Measurements from ENCODE around the gene C2CD2. TPM values are rescaled to one million over a fixed set of nuclear protein-coding genes. Genes with fewer than 3 reads are reported as not detected.

The C2CD2 gene
- total RNA-seq, 2 donors from 2014 or later: 10.4 to 25.4 TPM

GRCh38 chr21:41923186-41923585, 30.6 kb downstream of the C2CD2 start:
- H3K36me3 ChIP-seq (replicated peaks in 1 of 2; ENCODE audit: insufficient read depth in 1 of 2, low read depth in 2 of 2): peaks cover 0 to under 1% of the 10 kb centered on the region in 2 donors
- intact Hi-C loops (cut with DNase I): no loop called here
- H3K27ac ChIP-seq: peak overlapping the region in 2 of 4 donors; percentile 53

GRCh38 chr21:41921021-41921420, 32.8 kb downstream of the C2CD2 start:
- TF ChIP-seq POLR2A (IDR thresholded peaks at IDR 0.05) (no peak), CTCF (IDR thresholded peaks at IDR 0.05) (no peak)
- DNase-seq (no peak), ATAC-seq (no peak)
- H3K4me3 ChIP-seq: no peak overlapping the region
- no peaks in the 10 kb centered on the region for H3K9me3 ChIP-seq
- peaks cover 21% of the 10 kb centered on the region for H3K4me1 ChIP-seq
- WGBS, 2 donors: 76 to 81% methylated on average over 7 of the region's 7 CpGs
- no peaks in the 10 kb centered on the region for H3K27me3 ChIP-seq
- H3K36me3 ChIP-seq (replicated peaks in 1 of 2; ENCODE audit: insufficient read depth in 1 of 2, low read depth in 2 of 2): peaks cover 0 to 6% of the 10 kb centered on the region in 2 donors
- no peak overlapping the region for H3K27ac ChIP-seq
- intact Hi-C loops (cut with DNase I): no loop called here

More at GRCh38 chr21:41923186-41923585, 30.6 kb downstream of the C2CD2 start:
- no peak for DNase-seq
- TF ChIP-seq POLR2A (IDR thresholded peaks at IDR 0.05): no peak
- no peak for TF ChIP-seq CTCF (IDR thresholded peaks at IDR 0.05)
- H3K4me3 ChIP-seq: no peak overlapping the region
- ATAC-seq: no peak
- no peaks in the 10 kb centered on the region for H3K27me3 ChIP-seq
- no peaks in the 10 kb centered on the region for H3K9me3 ChIP-seq
- H3K4me1 ChIP-seq: peaks cover 35% of the 10 kb centered on the region
- WGBS, 2 donors: 78 to 79% methylated on average over 8 of the region's 8 CpGs

- H3K27me3 ChIP-seq: no peaks in the 10 kb centered on the region
- no peaks in the 10 kb centered on the region for H3K9me3 ChIP-seq
- peaks cover 0 to 6% of the 10 kb centered on the region in 2 donors for H3K36me3 ChIP-seq (replicated peaks in 1 of 2; ENCODE audit: insufficient read depth in 1 of 2, low read depth in 2 of 2)
- DNase-seq (no peak), ATAC-seq (no peak)
- no peak overlapping the region for H3K27ac ChIP-seq
- H3K4me1 ChIP-seq: peaks cover 15% of the 10 kb centered on the region
- intact Hi-C loops (cut with DNase I): no loop called here
- WGBS, 2 donors: 80 to 87% methylated on average over 5 of the region's 5 CpGs
- no peak overlapping the region for H3K4me3 ChIP-seq
- no peak for TF ChIP-seq CTCF (IDR thresholded peaks at IDR 0.05)
- no peak for TF ChIP-seq POLR2A (IDR thresholded peaks at IDR 0.05)
Measured at GRCh38 chr21:41920476-41920875, 33.3 kb downstream of the C2CD2 start.

- no peak for TF ChIP-seq CTCF (IDR thresholded peaks at IDR 0.05)
- TF ChIP-seq POLR2A (IDR thresholded peaks at IDR 0.05): no peak
- H3K4me3 ChIP-seq: no peak overlapping the region
- H3K27ac ChIP-seq: no peak overlapping the region
- H3K36me3 ChIP-seq (replicated peaks in 1 of 2; ENCODE audit: insufficient read depth in 1 of 2, low read depth in 2 of 2): peaks cover 0 to 6% of the 10 kb centered on the region in 2 donors
- no peaks in the 10 kb centered on the region for H3K27me3 ChIP-seq
- DNase-seq (no peak), ATAC-seq (no peak)
- H3K9me3 ChIP-seq: no peaks in the 10 kb centered on the region
- 83 to 89% methylated on average over 15 of the region's 15 CpGs for WGBS, 2 donors
- intact Hi-C loops (cut with DNase I): no loop called here
- peaks cover 11% of the 10 kb centered on the region for H3K4me1 ChIP-seq
Measured at GRCh38 chr21:41919666-41920398, 34.0 kb downstream of the C2CD2 start.

Data from body of pancreas (tissue), 4 donors.